Endodermal cell (in vitro differentiated cells): ENCODE measurements around the gene C17orf58. TPM values are rescaled to one million over a fixed set of nuclear protein-coding genes. Genes with fewer than 3 reads are reported as not detected.

Source experiments
- DNase-seq: peaks from one replicate; pipeline ENCODE4 v3.0.0-alpha.2; 2017
- H3K27ac ChIP-seq: 2 replicates; pipeline ENCODE4 v1.5.1; 2013; ENCODE audit warnings: mild to moderate bottlenecking, low read depth, low read length, moderate library complexity
- H3K27me3 ChIP-seq: 2 replicates; pipeline ENCODE4 v1.6.1; 2013; ENCODE audit warnings: mild to moderate bottlenecking, low read length, moderate library complexity; ENCODE audit not compliant: insufficient read depth, control insufficient read depth, poor library complexity, severe bottlenecking
- H3K36me3 ChIP-seq: 2 replicates; pipeline ENCODE4 v1.7.0; 2013; ENCODE audit warnings: mild to moderate bottlenecking, low read length, moderate library complexity; ENCODE audit not compliant: control insufficient read depth, insufficient read depth
- H3K4me1 ChIP-seq: one replicate; pipeline ENCODE4 v1.7.0; 2013; ENCODE audit warnings: low read length; ENCODE audit not compliant: control insufficient read depth, insufficient read depth
- H3K4me3 ChIP-seq: 2 replicates; pipeline ENCODE4 v1.5.1; 2013; ENCODE audit warnings: mild to moderate bottlenecking, low read length, moderate library complexity
- H3K9ac ChIP-seq: 2 replicates; pipeline ENCODE4 v1.6.1; 2013; ENCODE audit warnings: mild to moderate bottlenecking, low read length, moderate library complexity; ENCODE audit not compliant: poor library complexity, severe bottlenecking; ENCODE audit errors: extremely low read depth
- H3K9me3 ChIP-seq: 2 replicates; pipeline ENCODE4 v1.6.1; 2013; ENCODE audit warnings: mild to moderate bottlenecking, low read length, moderate library complexity; ENCODE audit not compliant: control insufficient read depth
- H3K27ac Mint-ChIP-seq: 2 replicates; pipeline ENCODE4 v1.8.0; 2020; ENCODE audit warnings: mixed read lengths
- H3K27me3 Mint-ChIP-seq: 2 replicates; pipeline ENCODE4 v1.8.0; 2021; ENCODE audit warnings: mild to moderate bottlenecking, mixed read lengths; ENCODE audit not compliant: insufficient read depth
- H3K36me3 Mint-ChIP-seq: 2 replicates; pipeline ENCODE4 v1.8.0; 2020; ENCODE audit warnings: low read depth, mixed read lengths
- H3K4me1 Mint-ChIP-seq: 2 replicates; pipeline ENCODE4 v1.8.0; 2020; ENCODE audit warnings: mixed read lengths
- H3K4me3 Mint-ChIP-seq: 2 replicates; pipeline ENCODE4 v1.8.0; 2020; ENCODE audit warnings: mild to moderate bottlenecking, moderate library complexity, mixed read lengths
- H3K9me3 Mint-ChIP-seq: 2 replicates; pipeline ENCODE4 v1.8.0; 2020; ENCODE audit warnings: mild to moderate bottlenecking, mixed read lengths
- WGBS, 2 experiments: methylation state at CpG; one replicate each; pipeline versions ENCODE4 v1.1.5 to v1.1.7; 2013; ENCODE audit warnings: missing lambda C conversion rate in 2 of 2, mixed read lengths in 1 of 2; ENCODE audit not compliant: insufficient coverage in 1 of 2, insufficient read length in 1 of 2; 5-methylcytosine and 5-hydroxymethylcytosine counted together
- total RNA-seq, 2 donors: library from RNA; stranded (reverse); fragmentation: NEBNext Ultra II Directional in 1 of 2; extraction: Animal tissue kit (Norgen Biotek cat#: 25700) in 1 of 2; gene quantifications; 2 replicates in 1 of 2; 3 replicates in 1 of 2; pipeline ENCODE4 v1.2.1, GENCODE V29; 2021
- TF ChIP-seq, protein P1 (sequence below): fragments of 200-600 bp; sonication (generic); conservative IDR thresholded peaks from 2 replicates; pipeline ENCODE4 v1.5.0; 2021; ENCODE audit warnings: antibody characterized with exemption, mild to moderate bottlenecking

Gene C17orf58
- total RNA-seq, 2 donors from 2014 or later, result 14.0 to 14.1 TPM

DNA sequence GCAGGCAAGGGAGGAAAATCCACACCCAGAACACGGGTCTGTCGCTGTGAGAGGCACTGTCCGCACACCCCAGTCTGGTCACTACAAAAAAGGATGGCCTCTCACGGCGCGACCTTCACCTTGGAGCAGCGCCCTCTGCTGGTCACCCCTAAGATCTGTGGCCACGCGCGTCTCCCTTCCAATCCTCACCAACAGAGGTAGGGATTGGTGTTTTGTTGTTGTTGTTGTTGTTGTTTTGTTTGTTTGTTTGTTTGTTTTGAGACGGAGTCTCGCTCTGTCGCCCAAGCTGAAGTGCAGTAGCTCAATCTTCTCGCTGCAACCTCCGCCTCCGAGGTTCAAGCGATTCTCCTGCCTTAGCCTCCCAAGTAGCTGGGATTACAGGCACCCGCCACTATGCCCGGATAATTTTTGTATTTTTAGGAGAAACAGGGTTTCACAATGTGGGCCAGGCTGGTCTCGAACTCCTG lies 15.0 kb upstream of the C17orf58 start:
- 55 to 93% methylated on average over 9 to 20 of the region's 20 CpGs for WGBS, 2 experiments

DNA sequence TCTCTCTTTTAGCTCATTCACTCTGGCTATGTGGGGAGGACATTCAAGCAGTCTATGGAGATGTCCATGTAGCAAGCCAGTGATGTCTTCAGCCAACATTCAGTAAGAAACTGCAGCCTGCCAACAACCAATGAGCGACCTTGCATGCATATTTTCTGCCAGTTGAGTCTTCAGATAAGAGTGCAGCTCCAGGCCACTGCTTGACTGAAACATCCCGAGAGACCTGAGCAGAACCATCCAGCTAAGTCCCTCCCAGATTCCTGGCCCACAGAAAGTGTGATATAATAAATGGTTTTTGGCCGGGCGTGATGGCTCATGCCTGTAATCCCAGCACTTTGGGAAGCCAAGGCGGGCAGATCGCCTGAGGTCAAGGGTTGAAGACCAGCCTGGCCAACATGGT lies 10.5 kb upstream of the C17orf58 start:
- whole genome bisulfite sequencing, 2 experiments, result 92 to 94% methylated on average over 2 to 6 of the region's 6 CpGs
- H3K4me3 ChIP-seq, result no peak overlapping the region
- no peak overlapping the region for H3K9ac ChIP-seq
- H3K4me1 Mint-ChIP-seq, result no peaks in the 10 kb centered on the region
- H3K4me1 ChIP-seq, result no peaks in the 10 kb centered on the region
- no peaks in the 10 kb centered on the region for H3K9me3 ChIP-seq
- H3K4me3 Mint-ChIP-seq, result no peak overlapping the region
- no peaks in the 10 kb centered on the region for H3K36me3 Mint-ChIP-seq
- H3K27ac Mint-ChIP-seq, result no peak overlapping the region
- TF ChIP-seq, protein P1, sequence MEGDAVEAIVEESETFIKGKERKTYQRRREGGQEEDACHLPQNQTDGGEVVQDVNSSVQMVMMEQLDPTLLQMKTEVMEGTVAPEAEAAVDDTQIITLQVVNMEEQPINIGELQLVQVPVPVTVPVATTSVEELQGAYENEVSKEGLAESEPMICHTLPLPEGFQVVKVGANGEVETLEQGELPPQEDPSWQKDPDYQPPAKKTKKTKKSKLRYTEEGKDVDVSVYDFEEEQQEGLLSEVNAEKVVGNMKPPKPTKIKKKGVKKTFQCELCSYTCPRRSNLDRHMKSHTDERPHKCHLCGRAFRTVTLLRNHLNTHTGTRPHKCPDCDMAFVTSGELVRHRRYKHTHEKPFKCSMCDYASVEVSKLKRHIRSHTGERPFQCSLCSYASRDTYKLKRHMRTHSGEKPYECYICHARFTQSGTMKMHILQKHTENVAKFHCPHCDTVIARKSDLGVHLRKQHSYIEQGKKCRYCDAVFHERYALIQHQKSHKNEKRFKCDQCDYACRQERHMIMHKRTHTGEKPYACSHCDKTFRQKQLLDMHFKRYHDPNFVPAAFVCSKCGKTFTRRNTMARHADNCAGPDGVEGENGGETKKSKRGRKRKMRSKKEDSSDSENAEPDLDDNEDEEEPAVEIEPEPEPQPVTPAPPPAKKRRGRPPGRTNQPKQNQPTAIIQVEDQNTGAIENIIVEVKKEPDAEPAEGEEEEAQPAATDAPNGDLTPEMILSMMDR, result no peak
- DNase-seq, result peak; percentile 41
- no peaks in the 10 kb centered on the region for H3K27me3 ChIP-seq
- H3K27me3 Mint-ChIP-seq, result no peaks in the 10 kb centered on the region
- no peaks in the 10 kb centered on the region for H3K9me3 Mint-ChIP-seq
- H3K27ac ChIP-seq, result no peak overlapping the region
- no peaks in the 10 kb centered on the region for H3K36me3 ChIP-seq

More for the DNA sequence above, 15.0 kb upstream of the C17orf58 start:
- Mint-ChIP-seq H3K4me1 (peaks cover 2% of the 10 kb centered on the region), H3K9me3 (no peaks in the 10 kb centered on the region), H3K36me3 (no peaks in the 10 kb centered on the region), H3K27me3 (no peaks in the 10 kb centered on the region), H3K27ac (peak overlapping the region; percentile 81), H3K4me3 (peak overlapping the region; percentile 34)
- Histone ChIP-seq H3K27ac (no peak overlapping the region), H3K27me3 (no peaks in the 10 kb centered on the region), H3K9me3 (no peaks in the 10 kb centered on the region), H3K9ac (no peak overlapping the region), H3K4me1 (no peaks in the 10 kb centered on the region), H3K4me3 (no peak overlapping the region), H3K36me3 (no peaks in the 10 kb centered on the region)
- peak; percentile 96 for DNase-seq
- TF ChIP-seq, protein P1, result peak; percentile 86

DNA sequence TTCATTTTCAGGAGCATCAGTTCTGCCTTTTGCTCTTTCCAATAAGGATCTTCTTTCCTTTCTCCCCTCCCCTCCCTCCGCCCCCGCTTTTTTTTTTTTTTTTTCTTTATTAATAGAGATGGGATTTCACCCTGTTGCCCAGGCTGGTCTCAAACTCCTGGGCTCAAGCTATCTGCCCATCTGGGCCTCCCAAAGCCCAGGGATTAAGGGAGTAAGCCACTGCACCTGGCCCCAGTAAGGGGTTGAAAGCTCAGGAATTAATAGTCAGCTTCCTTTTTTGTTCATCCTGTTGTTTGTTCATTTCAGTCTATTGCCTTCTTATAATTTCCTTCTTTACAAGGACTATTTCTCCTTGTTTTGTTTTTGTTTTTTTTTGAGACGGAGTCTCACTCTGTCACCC lies 7.9 kb upstream of the C17orf58 start:
- Histone ChIP-seq H3K27me3 (no peaks in the 10 kb centered on the region), H3K36me3 (no peaks in the 10 kb centered on the region), H3K9me3 (no peaks in the 10 kb centered on the region), H3K4me1 (no peaks in the 10 kb centered on the region), H3K9ac (no peak overlapping the region), H3K4me3 (no peak overlapping the region), H3K27ac (no peak overlapping the region)
- peaks cover 3% of the 10 kb centered on the region for H3K4me1 Mint-ChIP-seq
- H3K36me3 Mint-ChIP-seq, result no peaks in the 10 kb centered on the region
- H3K9me3 Mint-ChIP-seq, result peaks cover 1% of the 10 kb centered on the region
- H3K4me3 Mint-ChIP-seq, result no peak overlapping the region
- H3K27me3 Mint-ChIP-seq, result no peaks in the 10 kb centered on the region
- DNase-seq, result peak; percentile 18
- no peak overlapping the region for H3K27ac Mint-ChIP-seq
- TF ChIP-seq, protein P1, result no peak
- WGBS, 2 experiments, result 95 to 100% methylated on average over 1 of the region's 3 CpGs
